Gastrocnemius medialis (tissue), 4 donors: ENCODE measurements around the gene INPP5B. TPM values are rescaled to one million over a fixed set of nuclear protein-coding genes. Genes with fewer than 3 reads are reported as not detected.

Experiments used
- ATAC-seq, 2 donors: fragments of 150-250 bp; one replicate each; pipeline ENCODE4 v1.9.1; 2016
- DNase-seq, 2 donors: peaks; one replicate each; pipeline ENCODE4 v3.0.0-alpha.2; 2019
- H3K27ac ChIP-seq, 4 donors: fragments of 200-600 bp; sonication (generic); 1 replicate in 1 of 4; 2 replicates in 3 of 4; pipeline ENCODE4 v1.5.1; 2016 to 2018; ENCODE audit warnings: mild to moderate bottlenecking in 2 of 4, moderate library complexity in 1 of 4
- H3K27me3 ChIP-seq, 3 donors: fragments of 200-600 bp; sonication (generic) in 2 of 3; 1 replicate in 1 of 3; 2 replicates in 2 of 3; pipeline versions ENCODE4 v1.5.1 to v1.6.0; 2016 to 2019; ENCODE audit warnings: mild to moderate bottlenecking in 1 of 3, moderate library complexity in 1 of 3
- H3K36me3 ChIP-seq, 2 donors: fragments of 200-600 bp; sonication (generic) in 1 of 2; one replicate each; pipeline ENCODE4 v1.5.1; 2017 to 2018
- H3K4me1 ChIP-seq, 2 donors: fragments of 200-600 bp; sonication (generic) in 1 of 2; one replicate each; pipeline ENCODE4 v1.5.1; 2016 to 2017; ENCODE audit warnings: mild to moderate bottlenecking in 2 of 2
- H3K4me3 ChIP-seq, 4 donors: fragments of 200-600 bp; sonication (generic) in 3 of 4; 1 replicate in 1 of 4; 2 replicates in 3 of 4; pipeline ENCODE4 v1.5.1; 2016 to 2019; ENCODE audit warnings: mild to moderate bottlenecking in 2 of 4
- H3K9me3 ChIP-seq, 3 donors: fragments of 200-600 bp; sonication (generic) in 2 of 3; 1 replicate in 1 of 3; 2 replicates in 2 of 3; pipeline ENCODE4 v1.5.1; 2016 to 2019
- CTCF ChIP-seq, 5 experiments: fragments of 450-650 bp in 3 of 5; fragments of 200-600 bp in 2 of 5; sonication (generic) in 2 of 5; IDR thresholded peaks in 4 of 5; conservative IDR thresholded peaks in 1 of 5; 1 replicate in 4 of 5; 2 replicates in 1 of 5; pipeline ENCODE4 v1.5.1; 2016 to 2019; ENCODE audit warnings: antibody characterized with exemption in 5 of 5, mild to moderate bottlenecking in 3 of 5, moderate library complexity in 3 of 5
- POLR2A ChIP-seq, 2 donors: fragments of 450-650 bp; IDR thresholded peaks; one replicate each; pipeline ENCODE4 v1.6.1; 2017; ENCODE audit warnings: antibody characterized with exemption in 2 of 2, mild to moderate bottlenecking in 2 of 2, moderate library complexity in 2 of 2
- in situ Hi-C, 4 donors: fragments of 200-750 bp; cut with MboI; loops; one replicate each; pipeline versions ENCODE4 v1.15.0 to v1.8.0; 2017; ENCODE audit warnings: low sequenced_read_pairs in 4 of 4
- intact Hi-C: fragments of 100-400 bp; cut with DNase I; formaldehyde crosslinking; loops from one replicate; pipeline ENCODE4 v1.15.1; 2023; ENCODE audit warnings: low total_unique reads
- total RNA-seq, 4 donors: library from RNA; depleted of rRNA; stranded (reverse); fragments of >200 nt; gene quantifications; one replicate each; pipeline versions ENCODE4 v1.1.0 to v1.2.3, GENCODE V29; 2016

The INPP5B gene
- total RNA-seq, 4 donors from 2014 or later: 6.8 to 13.4 (median 10.1) TPM

- peak; percentile 28 to 62 for ATAC-seq
- peak overlapping the region; percentile 77 to 93 (median 81) for H3K27ac ChIP-seq
- TF ChIP-seq POLR2A (IDR thresholded peaks at IDR 0.05) (no peak), CTCF (IDR thresholded peaks at IDR 0.05 in 4 of 5, conservative IDR thresholded peaks at IDR 0.05 in 1 of 5) (no peak)
- H3K4me1 ChIP-seq: peaks cover 27 to 46% of the 10 kb centered on the region in 2 donors
- H3K4me3 ChIP-seq: peak overlapping the region; percentile 71 to 95 (median 74)
- peak in 1 of 2 donors; percentile 65 for DNase-seq
- H3K9me3 ChIP-seq: no peaks in the 10 kb centered on the region
- H3K36me3 ChIP-seq: no peaks in the 10 kb centered on the region
- intact Hi-C loops: no loop called here
- H3K27me3 ChIP-seq: no peaks in the 10 kb centered on the region
- in situ Hi-C loops: no loop called here
Measured at GRCh38 chr1:37930246-37931101, 16.4 kb downstream of the INPP5B start.

- H3K27me3 ChIP-seq: no peaks in the 10 kb centered on the region
- in situ Hi-C loops: no loop called here
- intact Hi-C loops: no loop called here
- H3K9me3 ChIP-seq: no peaks in the 10 kb centered on the region
- H3K27ac ChIP-seq: peak overlapping the region; percentile 56 to 63 (median 58)
- H3K36me3 ChIP-seq: no peaks in the 10 kb centered on the region
- ATAC-seq: no peak
- TF ChIP-seq POLR2A (IDR thresholded peaks at IDR 0.05): no peak
- no peak for TF ChIP-seq CTCF (IDR thresholded peaks at IDR 0.05 in 4 of 5, conservative IDR thresholded peaks at IDR 0.05 in 1 of 5)
- DNase-seq: no peak
- H3K4me1 ChIP-seq: peaks cover 29 to 46% of the 10 kb centered on the region in 2 donors
- H3K4me3 ChIP-seq: no peak overlapping the region
Measured at GRCh38 chr1:37926038-37926924, 20.6 kb downstream of the INPP5B start.

GRCh38 chr1:37925316-37925715 lies 21.5 kb downstream of the INPP5B start:
- DNase-seq (no peak), ATAC-seq (no peak)
- Histone ChIP-seq H3K4me1 (peaks cover 20 to 36% of the 10 kb centered on the region in 2 donors), H3K4me3 (no peak overlapping the region), H3K9me3 (no peaks in the 10 kb centered on the region), H3K36me3 (no peaks in the 10 kb centered on the region), H3K27me3 (no peaks in the 10 kb centered on the region), H3K27ac (peak overlapping the region; percentile 56 to 63 (median 58))
- TF ChIP-seq POLR2A (IDR thresholded peaks at IDR 0.05) (no peak), CTCF (IDR thresholded peaks at IDR 0.05 in 4 of 5, conservative IDR thresholded peaks at IDR 0.05 in 1 of 5) (no peak)
- in situ Hi-C loops (no loop called here), intact Hi-C loops (no loop called here)

GRCh38 chr1:37923551-37923889 lies 23.3 kb downstream of the INPP5B start:
- intact Hi-C loops: no loop called here
- TF ChIP-seq POLR2A (IDR thresholded peaks at IDR 0.05): no peak
- no peak for TF ChIP-seq CTCF (IDR thresholded peaks at IDR 0.05 in 4 of 5, conservative IDR thresholded peaks at IDR 0.05 in 1 of 5)
- Histone ChIP-seq H3K9me3 (no peaks in the 10 kb centered on the region), H3K27ac (no peak overlapping the region), H3K4me3 (no peak overlapping the region), H3K36me3 (no peaks in the 10 kb centered on the region), H3K4me1 (peaks cover 20 to 30% of the 10 kb centered on the region in 2 donors), H3K27me3 (no peaks in the 10 kb centered on the region)
- ATAC-seq (no peak), DNase-seq (no peak)
- in situ Hi-C loops: no loop called here
